Measurements from ENCODE around the gene UHRF2. TPM values are rescaled to one million over a fixed set of nuclear protein-coding genes. Genes with fewer than 3 reads are reported as not detected.

Gene UHRF2
- total and polyA plus RNA-seq, 9 of the 15 experiments (the other 6 are each of a cell fraction or from before 2014, with no cell fraction given): 5.6 to 39.0 (median 20.1) TPM

DNA sequence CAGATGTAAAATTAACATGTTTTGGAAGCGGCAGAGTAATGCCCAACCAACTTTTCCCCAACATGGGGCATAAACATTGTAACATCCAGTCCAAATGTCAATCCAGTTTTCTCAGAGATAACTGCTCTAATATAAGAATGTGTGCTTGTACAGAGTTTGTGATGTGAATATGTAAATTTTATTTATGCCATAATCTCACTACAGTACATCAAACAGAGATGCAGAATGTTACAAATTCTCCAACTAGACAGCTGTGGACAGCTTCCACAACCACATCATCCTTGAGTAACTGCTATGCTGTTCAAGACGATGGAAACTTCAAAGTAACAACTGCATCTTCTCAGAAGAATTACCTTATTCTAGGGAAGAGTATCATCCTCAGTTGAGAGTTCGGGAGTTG is 122.6 kb downstream of the UHRF2 start:
- in situ Hi-C loops (cut with MboI): no loop called here

More for the DNA sequence above, 122.6 kb downstream of the UHRF2 start:
- Histone ChIP-seq H3K9me1 (ENCODE audit: control insufficient read depth, insufficient read depth, low read length) (no peaks in the 10 kb centered on the region), H3K4me2 (ENCODE audit: insufficient read depth, low read length) (no peak overlapping the region), H3K27me3 (ENCODE audit: control insufficient read depth in 2 of 2, insufficient read depth in 2 of 2, low read length in 2 of 2) (peaks cover 2 to 5% of the 10 kb centered on the region in 2 experiments; a peak in 4 of 5 replicates), H3K36me3 (ENCODE audit: control insufficient read depth, insufficient read depth, low read length) (no peaks in the 10 kb centered on the region), H3K79me2 (ENCODE audit: control insufficient read depth, insufficient read depth, low read length) (no peaks in the 10 kb centered on the region), H3K27ac (ENCODE audit: extremely low read depth, low read depth, low read length) (no peak overlapping the region), H3K9ac (ENCODE audit: insufficient read depth in 1 of 2, low read depth in 2 of 2, low read length in 2 of 2) (no peak overlapping the region), H3K4me1 (replicated peaks in 1 of 2; ENCODE audit: control insufficient read depth in 2 of 2, insufficient read depth in 2 of 2, low read length in 2 of 2) (no peaks in the 10 kb centered on the region), H4K20me1 (replicated peaks; ENCODE audit: control insufficient read depth, insufficient read depth, low read length) (no peaks in the 10 kb centered on the region), H2AFZ (ENCODE audit: low read depth, low read length) (no peak overlapping the region), H3K4me3 (no peak overlapping the region), H3K9me3 (replicated peaks; ENCODE audit: control insufficient read depth, insufficient read depth, low read depth, low read length) (no peaks in the 10 kb centered on the region)
- BruUV-seq (replicated peaks): no TSS peak
- DNase-seq (ENCODE audit: extremely low read depth in 1 of 4, low spot score in 3 of 4) (no peak), FAIRE-seq (no peak), ATAC-seq (no peak)
- intact Hi-C loops (cut with micrococcal nuclease): no loop called here
- TF ChIP-seq GATA2 (CRISPR knock-in tag; IDR thresholded peaks at IDR 0.05) (no peak), PCBP1 (IDR thresholded peaks at IDR 0.05; ENCODE audit: low read depth, low read length, poor library complexity, severe bottlenecking) (no peak), ATF1 (CRISPR knock-in tag; IDR thresholded peaks at IDR 0.05) (no peak), ATF1 (tag; IDR thresholded peaks at IDR 0.05) (no peak), SIRT6 (IDR thresholded peaks at IDR 0.05; ENCODE audit: low read depth, low read length) (no peak), ZFX (CRISPR knock-in tag; IDR thresholded peaks at IDR 0.05) (no peak), ZNF146 (CRISPR knock-in tag; IDR thresholded peaks at IDR 0.05; ENCODE audit: unreplicated experiment) (no peak), ZNF354B (CRISPR knock-in tag; IDR thresholded peaks at IDR 0.05) (no peak)
- TF ChIP-seq, protein P1, sequence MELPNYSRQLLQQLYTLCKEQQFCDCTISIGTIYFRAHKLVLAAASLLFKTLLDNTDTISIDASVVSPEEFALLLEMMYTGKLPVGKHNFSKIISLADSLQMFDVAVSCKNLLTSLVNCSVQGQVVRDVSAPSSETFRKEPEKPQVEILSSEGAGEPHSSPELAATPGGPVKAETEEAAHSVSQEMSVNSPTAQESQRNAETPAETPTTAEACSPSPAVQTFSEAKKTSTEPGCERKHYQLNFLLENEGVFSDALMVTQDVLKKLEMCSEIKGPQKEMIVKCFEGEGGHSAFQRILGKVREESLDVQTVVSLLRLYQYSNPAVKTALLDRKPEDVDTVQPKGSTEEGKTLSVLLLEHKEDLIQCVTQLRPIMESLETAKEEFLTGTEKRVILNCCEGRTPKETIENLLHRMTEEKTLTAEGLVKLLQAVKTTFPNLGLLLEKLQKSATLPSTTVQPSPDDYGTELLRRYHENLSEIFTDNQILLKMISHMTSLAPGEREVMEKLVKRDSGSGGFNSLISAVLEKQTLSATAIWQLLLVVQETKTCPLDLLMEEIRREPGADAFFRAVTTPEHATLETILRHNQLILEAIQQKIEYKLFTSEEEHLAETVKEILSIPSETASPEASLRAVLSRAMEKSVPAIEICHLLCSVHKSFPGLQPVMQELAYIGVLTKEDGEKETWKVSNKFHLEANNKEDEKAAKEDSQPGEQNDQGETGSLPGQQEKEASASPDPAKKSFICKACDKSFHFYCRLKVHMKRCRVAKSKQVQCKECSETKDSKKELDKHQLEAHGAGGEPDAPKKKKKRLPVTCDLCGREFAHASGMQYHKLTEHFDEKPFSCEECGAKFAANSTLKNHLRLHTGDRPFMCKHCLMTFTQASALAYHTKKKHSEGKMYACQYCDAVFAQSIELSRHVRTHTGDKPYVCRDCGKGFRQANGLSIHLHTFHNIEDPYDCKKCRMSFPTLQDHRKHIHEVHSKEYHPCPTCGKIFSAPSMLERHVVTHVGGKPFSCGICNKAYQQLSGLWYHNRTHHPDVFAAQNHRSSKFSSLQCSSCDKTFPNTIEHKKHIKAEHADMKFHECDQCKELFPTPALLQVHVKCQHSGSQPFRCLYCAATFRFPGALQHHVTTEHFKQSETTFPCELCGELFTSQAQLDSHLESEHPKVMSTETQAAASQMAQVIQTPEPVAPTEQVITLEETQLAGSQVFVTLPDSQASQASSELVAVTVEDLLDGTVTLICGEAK (IDR thresholded peaks at IDR 0.05): no peak
- TF ChIP-seq, protein P1 (CRISPR knock-in tag; IDR thresholded peaks at IDR 0.05): no peak
- TF ChIP-seq, protein P2, sequence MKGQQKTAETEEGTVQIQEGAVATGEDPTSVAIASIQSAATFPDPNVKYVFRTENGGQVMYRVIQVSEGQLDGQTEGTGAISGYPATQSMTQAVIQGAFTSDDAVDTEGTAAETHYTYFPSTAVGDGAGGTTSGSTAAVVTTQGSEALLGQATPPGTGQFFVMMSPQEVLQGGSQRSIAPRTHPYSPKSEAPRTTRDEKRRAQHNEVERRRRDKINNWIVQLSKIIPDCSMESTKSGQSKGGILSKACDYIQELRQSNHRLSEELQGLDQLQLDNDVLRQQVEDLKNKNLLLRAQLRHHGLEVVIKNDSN (CRISPR knock-in tag; IDR thresholded peaks at IDR 0.05): no peak
- WGBS (ENCODE audit: insufficient coverage, low coverage, missing lambda C conversion rate): 0% methylated on average over 3 of the region's 3 CpGs
- POLR2A ChIA-PET: no interaction called here
- CTCF ChIA-PET (ENCODE audit: low intra/inter-chr PET ratio): no interaction called here
